Endodermal cell (in vitro differentiated cells): ENCODE measurements around the gene HADHA. TPM values are rescaled to one million over a fixed set of nuclear protein-coding genes. Genes with fewer than 3 reads are reported as not detected.

ENCODE experiments used
- DNase-seq: peaks from one replicate; pipeline ENCODE4 v3.0.0-alpha.2; 2017
- H3K27ac ChIP-seq: 2 replicates; pipeline ENCODE4 v1.5.1; 2013; ENCODE audit warnings: mild to moderate bottlenecking, low read depth, low read length, moderate library complexity
- H3K27me3 ChIP-seq: 2 replicates; pipeline ENCODE4 v1.6.1; 2013; ENCODE audit warnings: mild to moderate bottlenecking, low read length, moderate library complexity; ENCODE audit not compliant: insufficient read depth, control insufficient read depth, poor library complexity, severe bottlenecking
- H3K36me3 ChIP-seq: 2 replicates; pipeline ENCODE4 v1.7.0; 2013; ENCODE audit warnings: mild to moderate bottlenecking, low read length, moderate library complexity; ENCODE audit not compliant: control insufficient read depth, insufficient read depth
- H3K4me1 ChIP-seq: one replicate; pipeline ENCODE4 v1.7.0; 2013; ENCODE audit warnings: low read length; ENCODE audit not compliant: control insufficient read depth, insufficient read depth
- H3K4me3 ChIP-seq: 2 replicates; pipeline ENCODE4 v1.5.1; 2013; ENCODE audit warnings: mild to moderate bottlenecking, low read length, moderate library complexity
- H3K9ac ChIP-seq: 2 replicates; pipeline ENCODE4 v1.6.1; 2013; ENCODE audit warnings: mild to moderate bottlenecking, low read length, moderate library complexity; ENCODE audit not compliant: poor library complexity, severe bottlenecking; ENCODE audit errors: extremely low read depth
- H3K9me3 ChIP-seq: 2 replicates; pipeline ENCODE4 v1.6.1; 2013; ENCODE audit warnings: mild to moderate bottlenecking, low read length, moderate library complexity; ENCODE audit not compliant: control insufficient read depth
- H3K27ac Mint-ChIP-seq: 2 replicates; pipeline ENCODE4 v1.8.0; 2020; ENCODE audit warnings: mixed read lengths
- H3K27me3 Mint-ChIP-seq: 2 replicates; pipeline ENCODE4 v1.8.0; 2021; ENCODE audit warnings: mild to moderate bottlenecking, mixed read lengths; ENCODE audit not compliant: insufficient read depth
- H3K36me3 Mint-ChIP-seq: 2 replicates; pipeline ENCODE4 v1.8.0; 2020; ENCODE audit warnings: low read depth, mixed read lengths
- H3K4me1 Mint-ChIP-seq: 2 replicates; pipeline ENCODE4 v1.8.0; 2020; ENCODE audit warnings: mixed read lengths
- H3K4me3 Mint-ChIP-seq: 2 replicates; pipeline ENCODE4 v1.8.0; 2020; ENCODE audit warnings: mild to moderate bottlenecking, moderate library complexity, mixed read lengths
- H3K9me3 Mint-ChIP-seq: 2 replicates; pipeline ENCODE4 v1.8.0; 2020; ENCODE audit warnings: mild to moderate bottlenecking, mixed read lengths
- CTCF ChIP-seq: fragments of 200-600 bp; sonication (generic); conservative IDR thresholded peaks from 2 replicates; pipeline ENCODE4 v1.5.0; 2021; ENCODE audit warnings: antibody characterized with exemption, mild to moderate bottlenecking
- WGBS, 2 experiments: methylation state at CpG; one replicate each; pipeline versions ENCODE4 v1.1.5 to v1.1.7; 2013; ENCODE audit warnings: missing lambda C conversion rate in 2 of 2, mixed read lengths in 1 of 2; ENCODE audit not compliant: insufficient coverage in 1 of 2, insufficient read length in 1 of 2; 5-methylcytosine and 5-hydroxymethylcytosine counted together
- total RNA-seq, 2 donors: library from RNA; stranded (reverse); fragmentation: NEBNext Ultra II Directional in 1 of 2; extraction: Animal tissue kit (Norgen Biotek cat#: 25700) in 1 of 2; gene quantifications; 2 replicates in 1 of 2; 3 replicates in 1 of 2; pipeline ENCODE4 v1.2.1, GENCODE V29; 2021

Gene HADHA
- total RNA-seq, 2 donors from 2014 or later: 83.8 to 86.7 TPM

GRCh38 chr2:26178746-26179436 is 65.5 kb downstream of the HADHA start:
- peak; percentile 88 for DNase-seq
- peak overlapping the region; percentile 68 for H3K4me3 ChIP-seq
- peak overlapping the region; percentile 66 for H3K4me3 Mint-ChIP-seq
- H3K4me1 Mint-ChIP-seq: peaks cover 9% of the 10 kb centered on the region
- H3K9me3 ChIP-seq: no peaks in the 10 kb centered on the region
- peaks cover 62% of the 10 kb centered on the region for H3K27me3 Mint-ChIP-seq
- H3K9ac ChIP-seq: no peak overlapping the region
- H3K9me3 Mint-ChIP-seq: no peaks in the 10 kb centered on the region
- no peaks in the 10 kb centered on the region for H3K36me3 Mint-ChIP-seq
- peaks cover 23% of the 10 kb centered on the region for H3K27me3 ChIP-seq
- WGBS, 2 experiments: 9 to 12% methylated on average over 18 to 48 of the region's 48 CpGs
- no peak overlapping the region for H3K27ac Mint-ChIP-seq
- H3K27ac ChIP-seq: peak overlapping the region; percentile 68
- H3K4me1 ChIP-seq: no peaks in the 10 kb centered on the region
- TF ChIP-seq CTCF: no peak
- H3K36me3 ChIP-seq: no peaks in the 10 kb centered on the region

- Histone ChIP-seq H3K27me3 (peaks cover 23% of the 10 kb centered on the region), H3K4me1 (no peaks in the 10 kb centered on the region), H3K36me3 (no peaks in the 10 kb centered on the region), H3K4me3 (no peak overlapping the region), H3K9me3 (no peaks in the 10 kb centered on the region), H3K9ac (no peak overlapping the region), H3K27ac (no peak overlapping the region)
- no peak for TF ChIP-seq CTCF
- Mint-ChIP-seq H3K9me3 (no peaks in the 10 kb centered on the region), H3K27ac (no peak overlapping the region), H3K4me3 (peak overlapping the region; percentile 66), H3K4me1 (peaks cover 9% of the 10 kb centered on the region), H3K36me3 (no peaks in the 10 kb centered on the region), H3K27me3 (peaks cover 59% of the 10 kb centered on the region)
- WGBS, 2 experiments: 93% methylated on average over 2 of the region's 3 CpGs; no CpG with 5 or more reads in 1 of the 2 experiments
- DNase-seq: no peak
Measured at GRCh38 chr2:26178246-26178645, 66.2 kb downstream of the HADHA start.

GRCh38 chr2:26177122-26177521 is 67.3 kb downstream of the HADHA start:
- Histone ChIP-seq H3K4me1 (no peaks in the 10 kb centered on the region), H3K36me3 (no peaks in the 10 kb centered on the region), H3K27ac (no peak overlapping the region), H3K4me3 (no peak overlapping the region), H3K9me3 (no peaks in the 10 kb centered on the region), H3K27me3 (peaks cover 21% of the 10 kb centered on the region), H3K9ac (no peak overlapping the region)
- Mint-ChIP-seq H3K9me3 (no peaks in the 10 kb centered on the region), H3K4me1 (peaks cover 9% of the 10 kb centered on the region), H3K36me3 (no peaks in the 10 kb centered on the region), H3K27me3 (peaks cover 51% of the 10 kb centered on the region), H3K4me3 (no peak overlapping the region), H3K27ac (no peak overlapping the region)
- peak; percentile 39 for DNase-seq
- 93 to 96% methylated on average over 6 to 7 of the region's 7 CpGs for WGBS, 2 experiments
- TF ChIP-seq CTCF: no peak
